ENCODE results near the gene VPS26B. TPM values are rescaled to one million over a fixed set of nuclear protein-coding genes. Genes with fewer than 3 reads are reported as not detected.

VPS26B gene
- total and polyA plus RNA-seq, 8 donors = 11.7 to 90.4 (median 23.2) TPM

- TF ChIP-seq EP300 (IDR thresholded peaks at IDR 0.05) (no peak), POLR2AphosphoS5 (IDR thresholded peaks at IDR 0.05) (no peak), CTCF (IDR thresholded peaks at IDR 0.05) (no peak), POLR2A (IDR thresholded peaks at IDR 0.05) (no peak)
- WGBS, 5 donors = 92 to 96% (median 95%) methylated on average over 11 of the region's 11 CpGs
- Histone ChIP-seq H3K4me1 (peaks cover 13 to 34% (median 22%) of the 10 kb centered on the region in 4 donors), H3K27me3 (no peaks in the 10 kb centered on the region), H3K27ac (no peak overlapping the region), H3K36me3 (peaks cover 27 to 56% (median 55%) of the 10 kb centered on the region in 4 donors), H3K4me3 (no peak overlapping the region), H3K9me3 (no peaks in the 10 kb centered on the region)
- no peak for DNase-seq
- intact Hi-C loops (cut with DNase I; ENCODE audit: low total_unique reads) = no loop called here
Observed at GRCh38 chr11:134257101-134257500, 32.6 kb downstream of the VPS26B start.

GRCh38 chr11:134258577-134258976, 34.1 kb downstream of the VPS26B start:
- peaks cover 39 to 71% (median 70%) of the 10 kb centered on the region in 4 donors for H3K36me3 ChIP-seq
- no peak for TF ChIP-seq EP300 (IDR thresholded peaks at IDR 0.05)
- TF ChIP-seq POLR2AphosphoS5 (IDR thresholded peaks at IDR 0.05) = no peak
- TF ChIP-seq POLR2A (IDR thresholded peaks at IDR 0.05) = no peak
- no peak for TF ChIP-seq CTCF (IDR thresholded peaks at IDR 0.05)
- H3K4me3 ChIP-seq = no peak overlapping the region
- 80 to 92% (median 83%) methylated on average over 4 of the region's 4 CpGs for WGBS, 5 donors
- no peaks in the 10 kb centered on the region for H3K27me3 ChIP-seq
- H3K9me3 ChIP-seq = no peaks in the 10 kb centered on the region
- H3K4me1 ChIP-seq = peaks cover 9 to 26% (median 15%) of the 10 kb centered on the region in 4 donors
- intact Hi-C loops (cut with DNase I; ENCODE audit: low total_unique reads) = no loop called here
- H3K27ac ChIP-seq = no peak overlapping the region
- DNase-seq = no peak

DNA sequence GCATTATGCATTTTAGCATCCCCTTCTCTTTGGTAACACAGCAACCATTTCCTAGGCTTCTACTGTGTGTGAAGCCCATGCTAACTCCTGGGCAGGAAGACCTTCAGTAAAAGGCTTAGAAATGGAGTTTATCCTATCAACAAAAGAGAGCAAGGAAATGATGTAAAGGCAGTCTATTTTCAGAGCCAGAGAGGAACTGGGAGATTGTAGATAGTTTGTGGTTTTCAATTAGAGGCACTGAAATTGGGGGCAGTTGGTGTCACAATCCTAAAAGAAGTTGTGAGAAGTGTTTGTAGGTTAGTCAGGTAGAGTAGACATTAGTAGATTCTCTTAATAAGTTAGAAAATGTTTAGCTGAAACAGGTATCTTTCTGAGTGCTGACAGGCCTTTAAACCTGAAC, 36.0 kb downstream of the VPS26B start:
- TF ChIP-seq POLR2A (IDR thresholded peaks at IDR 0.05) (no peak), CTCF (IDR thresholded peaks at IDR 0.05) (no peak), EP300 (IDR thresholded peaks at IDR 0.05) (no peak)
- Histone ChIP-seq H3K9me3 (no peaks in the 10 kb centered on the region), H3K27ac (no peak overlapping the region), H3K4me1 (peaks cover 0 to 9% (median under 1%) of the 10 kb centered on the region in 4 donors), H3K4me3 (no peak overlapping the region), H3K27me3 (no peaks in the 10 kb centered on the region), H3K36me3 (peaks cover 39 to 89% (median 86%) of the 10 kb centered on the region in 4 donors)
- intact Hi-C loops (cut with DNase I; ENCODE audit: low total_unique reads) = no loop called here
- no peak for DNase-seq

- Histone ChIP-seq H3K27me3 (no peaks in the 10 kb centered on the region), H3K4me3 (no peak overlapping the region), H3K4me1 (peaks cover 0 to 6% (median 0%) of the 10 kb centered on the region in 4 donors), H3K9me3 (no peaks in the 10 kb centered on the region), H3K36me3 (peaks cover 39 to 90% (median 86%) of the 10 kb centered on the region in 4 donors), H3K27ac (no peak overlapping the region)
- no peak for TF ChIP-seq POLR2AphosphoS5 (IDR thresholded peaks at IDR 0.05)
- no peak for TF ChIP-seq CTCF (IDR thresholded peaks at IDR 0.05)
- 92 to 96% (median 94%) methylated on average over 16 of the region's 16 CpGs for WGBS, 5 donors
- no peak for DNase-seq
- intact Hi-C loops (cut with DNase I; ENCODE audit: low total_unique reads) = no loop called here
Observed at GRCh38 chr11:134260983-134261382, 36.5 kb downstream of the VPS26B start.

Data from stomach (tissue), 9 donors.